HG03159 (cell line): Measurements from ENCODE around the gene HOXA6.

Experiments used
- ATAC-seq: cut with Tn5 transposase; IDR thresholded peaks from one replicate; pipeline ENCODE4 v1.9.1; 2021; ENCODE audit warnings: mild to moderate bottlenecking, moderate library complexity; ENCODE audit not compliant: unreplicated experiment

The HOXA6 gene

GRCh38 chr7:27173956-27174873, 26.6 kb upstream of the HOXA6 start, which contains the start of gene HOXA10:
Gene HOXA10, minus strand, starts transcription at chr7:27174320. Its CDS starts 14 bp downstream, at chr7:27174306.
- no peak for ATAC-seq

GRCh38 chr7:27173511-27173955, 26.0 kb upstream of the HOXA6 start:
- no peak for ATAC-seq

GRCh38 chr7:27172823-27173510, 25.4 kb upstream of the HOXA6 start:
- ATAC-seq = no peak

- ATAC-seq = no peak
Measured at GRCh38 chr7:27172315-27172774, 24.8 kb upstream of the HOXA6 start.

GRCh38 chr7:27171637-27172314, 24.2 kb upstream of the HOXA6 start:
- ATAC-seq = no peak

GRCh38 chr7:27171325-27171636, 23.7 kb upstream of the HOXA6 start:
- no peak for ATAC-seq

- ATAC-seq = no peak
Measured at GRCh38 chr7:27170426-27171324, 23.1 kb upstream of the HOXA6 start.

- no peak for ATAC-seq
Measured at GRCh38 chr7:27169658-27170425, 22.3 kb upstream of the HOXA6 start.

GRCh38 chr7:27168265-27168947, 20.8 kb upstream of the HOXA6 start:
- no peak for ATAC-seq

- no peak for ATAC-seq
Measured at GRCh38 chr7:27167916-27168264, 20.3 kb upstream of the HOXA6 start.

GRCh38 chr7:27166531-27167505, 19.2 kb upstream of the HOXA6 start:
- no peak for ATAC-seq

- no peak for ATAC-seq
Measured at GRCh38 chr7:27165996-27166530, 18.5 kb upstream of the HOXA6 start.

- ATAC-seq = no peak
Measured at GRCh38 chr7:27165089-27165995, 17.8 kb upstream of the HOXA6 start, which contains the start of gene HOXA9. Gene HOXA9, minus strand, starts transcription at chr7:27165537. Its CDS starts 80 bp downstream, at chr7:27165457.

- no peak for ATAC-seq
Measured at GRCh38 chr7:27164367-27165088, 17.0 kb upstream of the HOXA6 start.

GRCh38 chr7:27164045-27164366, 16.4 kb upstream of the HOXA6 start:
- ATAC-seq = no peak
